WTC11 (cell line): Measurements from ENCODE around the gene DLGAP3.

Source experiments
- ATF1 ChIP-seq: sonication (generic); formaldehyde crosslinking; IDR thresholded peaks from 2 replicates; pipeline ENCODE4 v1.8.1; 2023; ENCODE audit warnings: mild to moderate bottlenecking, moderate library complexity, missing genetic modification reagents
- CREB1 ChIP-seq: sonication (generic); formaldehyde crosslinking; IDR thresholded peaks from 2 replicates; pipeline ENCODE4 v1.8.0; 2023; ENCODE audit warnings: mild to moderate bottlenecking, missing genetic modification reagents
- CREM ChIP-seq: sonication (generic); formaldehyde crosslinking; IDR thresholded peaks from 2 replicates; pipeline ENCODE4 v1.8.1; 2022; ENCODE audit warnings: mild to moderate bottlenecking, missing genetic modification reagents, moderate library complexity
- ESRRA ChIP-seq: sonication (generic); formaldehyde crosslinking; IDR thresholded peaks from 2 replicates; pipeline ENCODE4 v1.8.1; 2022; ENCODE audit warnings: mild to moderate bottlenecking, missing genetic modification reagents, borderline replicate concordance
- FOXJ3 ChIP-seq: sonication (generic); formaldehyde crosslinking; IDR thresholded peaks from 2 replicates; pipeline ENCODE4 v1.9.0; 2021; ENCODE audit warnings: missing genetic modification reagents, mild to moderate bottlenecking, borderline replicate concordance
- GABPB1 ChIP-seq: sonication (generic); formaldehyde crosslinking; IDR thresholded peaks from 2 replicates; pipeline ENCODE4 v1.8.1; 2023; ENCODE audit warnings: mild to moderate bottlenecking, missing genetic modification reagents
- GRHL2 ChIP-seq: fragments of 250-450 bp; sonication (Bioruptor Pico); IDR thresholded peaks from 2 replicates; pipeline ENCODE4 v1.8.0; 2022; ENCODE audit warnings: mild to moderate bottlenecking, moderate library complexity; ENCODE audit not compliant: insufficient replicate concordance, severe bottlenecking
- MXD4 ChIP-seq: fragments of 250-450 bp; sonication (Bioruptor Pico); IDR thresholded peaks from 2 replicates; pipeline ENCODE4 v1.8.0; 2021; ENCODE audit warnings: mild to moderate bottlenecking, moderate library complexity, borderline replicate concordance
- NR3C1 ChIP-seq: sonication (generic); formaldehyde crosslinking; conservative IDR thresholded peaks from 2 replicates; pipeline ENCODE4 v1.8.1; 2023; ENCODE audit warnings: low read depth, mild to moderate bottlenecking, missing genetic modification reagents
- TF ChIP-seq, protein P1 (sequence below): sonication (generic); formaldehyde crosslinking; IDR thresholded peaks from 2 replicates; pipeline ENCODE4 v1.8.1; 2022; ENCODE audit warnings: mild to moderate bottlenecking, moderate library complexity, missing genetic modification reagents
- TF ChIP-seq, protein P2 (sequence below): sonication (generic); formaldehyde crosslinking; IDR thresholded peaks from 2 replicates; pipeline ENCODE4 v1.8.0; 2022; ENCODE audit warnings: mild to moderate bottlenecking, missing genetic modification reagents
- TF ChIP-seq, protein P3 (sequence below): fragments of 200-600 bp; IDR thresholded peaks from 2 replicates; pipeline ENCODE4 v1.8.0; 2022; ENCODE audit warnings: antibody characterized with exemption
- TF ChIP-seq, protein P4 (sequence below): sonication (generic); formaldehyde crosslinking; IDR thresholded peaks from 2 replicates; pipeline ENCODE4 v1.8.1; 2022; ENCODE audit warnings: low read depth, mild to moderate bottlenecking, moderate library complexity, missing genetic modification reagents, borderline replicate concordance

DNA sequence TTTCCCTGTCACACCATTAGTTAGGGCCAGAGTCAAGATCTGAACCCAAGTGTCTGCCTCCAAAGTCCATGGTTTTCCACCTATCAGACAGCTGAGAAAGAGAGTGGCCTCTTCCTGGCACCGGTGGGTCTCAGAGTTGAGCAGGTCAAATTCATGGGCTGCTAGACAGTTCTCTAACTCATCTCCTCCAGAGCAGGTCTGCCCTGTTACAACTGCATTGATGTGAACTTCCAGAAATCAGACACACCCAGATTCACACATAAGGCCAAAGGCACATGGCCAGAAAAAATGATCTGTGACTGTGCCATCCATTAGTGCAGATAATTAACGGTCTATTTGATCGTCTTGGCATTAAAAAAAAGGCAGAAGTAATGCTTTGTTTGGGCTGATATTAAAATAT, 87.4 kb downstream of the DLGAP3 start:
- TF ChIP-seq, protein P1, sequence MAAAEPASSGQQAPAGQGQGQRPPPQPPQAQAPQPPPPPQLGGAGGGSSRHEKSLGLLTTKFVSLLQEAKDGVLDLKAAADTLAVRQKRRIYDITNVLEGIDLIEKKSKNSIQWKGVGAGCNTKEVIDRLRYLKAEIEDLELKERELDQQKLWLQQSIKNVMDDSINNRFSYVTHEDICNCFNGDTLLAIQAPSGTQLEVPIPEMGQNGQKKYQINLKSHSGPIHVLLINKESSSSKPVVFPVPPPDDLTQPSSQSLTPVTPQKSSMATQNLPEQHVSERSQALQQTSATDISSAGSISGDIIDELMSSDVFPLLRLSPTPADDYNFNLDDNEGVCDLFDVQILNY (CRISPR knock-in tag), result no peak
- TF ChIP-seq, protein P2, sequence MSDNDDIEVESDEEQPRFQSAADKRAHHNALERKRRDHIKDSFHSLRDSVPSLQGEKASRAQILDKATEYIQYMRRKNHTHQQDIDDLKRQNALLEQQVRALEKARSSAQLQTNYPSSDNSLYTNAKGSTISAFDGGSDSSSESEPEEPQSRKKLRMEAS (CRISPR knock-in tag), result no peak
- TF ChIP-seq, protein P3, sequence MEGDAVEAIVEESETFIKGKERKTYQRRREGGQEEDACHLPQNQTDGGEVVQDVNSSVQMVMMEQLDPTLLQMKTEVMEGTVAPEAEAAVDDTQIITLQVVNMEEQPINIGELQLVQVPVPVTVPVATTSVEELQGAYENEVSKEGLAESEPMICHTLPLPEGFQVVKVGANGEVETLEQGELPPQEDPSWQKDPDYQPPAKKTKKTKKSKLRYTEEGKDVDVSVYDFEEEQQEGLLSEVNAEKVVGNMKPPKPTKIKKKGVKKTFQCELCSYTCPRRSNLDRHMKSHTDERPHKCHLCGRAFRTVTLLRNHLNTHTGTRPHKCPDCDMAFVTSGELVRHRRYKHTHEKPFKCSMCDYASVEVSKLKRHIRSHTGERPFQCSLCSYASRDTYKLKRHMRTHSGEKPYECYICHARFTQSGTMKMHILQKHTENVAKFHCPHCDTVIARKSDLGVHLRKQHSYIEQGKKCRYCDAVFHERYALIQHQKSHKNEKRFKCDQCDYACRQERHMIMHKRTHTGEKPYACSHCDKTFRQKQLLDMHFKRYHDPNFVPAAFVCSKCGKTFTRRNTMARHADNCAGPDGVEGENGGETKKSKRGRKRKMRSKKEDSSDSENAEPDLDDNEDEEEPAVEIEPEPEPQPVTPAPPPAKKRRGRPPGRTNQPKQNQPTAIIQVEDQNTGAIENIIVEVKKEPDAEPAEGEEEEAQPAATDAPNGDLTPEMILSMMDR, result no peak
- TF ChIP-seq MXD4 (CRISPR knock-in tag) (no peak), ATF1 (CRISPR knock-in tag) (no peak), GRHL2 (CRISPR knock-in tag) (no peak), GABPB1 (no peak), CREM (CRISPR knock-in tag) (no peak), FOXJ3 (CRISPR knock-in tag) (no peak), CREB1 (CRISPR knock-in tag) (no peak), ESRRA (CRISPR knock-in tag) (no peak), NR3C1 (CRISPR knock-in tag) (no peak)
- TF ChIP-seq, protein P4, sequence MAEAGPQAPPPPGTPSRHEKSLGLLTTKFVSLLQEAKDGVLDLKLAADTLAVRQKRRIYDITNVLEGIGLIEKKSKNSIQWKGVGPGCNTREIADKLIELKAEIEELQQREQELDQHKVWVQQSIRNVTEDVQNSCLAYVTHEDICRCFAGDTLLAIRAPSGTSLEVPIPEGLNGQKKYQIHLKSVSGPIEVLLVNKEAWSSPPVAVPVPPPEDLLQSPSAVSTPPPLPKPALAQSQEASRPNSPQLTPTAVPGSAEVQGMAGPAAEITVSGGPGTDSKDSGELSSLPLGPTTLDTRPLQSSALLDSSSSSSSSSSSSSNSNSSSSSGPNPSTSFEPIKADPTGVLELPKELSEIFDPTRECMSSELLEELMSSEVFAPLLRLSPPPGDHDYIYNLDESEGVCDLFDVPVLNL, result no peak
